Urothelium cell line (cell line): ENCODE data around the gene C4orf36.

Source experiments
- DNase-seq: peaks from one replicate; pipeline ENCODE4 v3.0.0; 2011; ENCODE audit warnings: low spot score, mixed read lengths
- FAIRE-seq: peaks from 2 replicates; lab custom pipeline; 2011; peaks lifted over from hg19 to GRCh38; lab: Jason Lieb, UNC

C4orf36 gene

GRCh38 chr4:86891762-86892635 lies at the start of gene C4orf36:
Gene C4orf36 (minus strand): TSS chr4:86892422. CDS start chr4:86891520, 902 bp downstream.
- FAIRE-seq (no peak), DNase-seq (peak; percentile 77)

DNA sequence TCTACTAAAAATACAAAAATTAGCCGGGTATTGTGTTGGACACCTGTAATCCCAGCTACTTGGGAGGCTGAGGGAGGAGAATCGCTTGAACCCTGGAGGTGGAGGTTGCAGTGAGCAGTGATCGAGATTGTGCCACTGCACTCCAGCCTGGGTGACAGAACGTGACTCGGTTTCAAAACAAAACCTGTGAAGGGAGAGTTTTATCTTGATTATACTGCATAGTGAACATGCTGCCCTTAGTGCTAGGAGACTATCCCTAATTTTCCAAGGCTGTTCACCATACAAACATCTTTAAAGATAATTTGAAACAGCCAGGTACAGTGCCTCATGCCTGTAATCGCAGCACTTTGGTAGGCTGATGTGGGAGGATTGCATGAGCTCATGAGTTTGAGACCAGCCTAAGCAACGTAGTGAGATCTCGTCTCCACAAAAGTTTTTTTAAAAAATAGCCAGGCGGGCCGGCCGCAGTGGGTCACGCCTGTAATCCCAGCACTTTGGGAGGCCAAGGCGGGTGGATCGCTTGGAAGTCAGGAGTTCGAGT lies 48.8 kb upstream of the C4orf36 start:
- no peak for DNase-seq
- FAIRE-seq: no peak

- FAIRE-seq (no peak), DNase-seq (no peak)
These were observed 47.7 kb upstream of the C4orf36 start for GRCh38 chr4:86939729-86940575.

- no peak for DNase-seq
- FAIRE-seq: no peak
These were observed 46.7 kb upstream of the C4orf36 start for GRCh38 chr4:86938771-86939520.

DNA sequence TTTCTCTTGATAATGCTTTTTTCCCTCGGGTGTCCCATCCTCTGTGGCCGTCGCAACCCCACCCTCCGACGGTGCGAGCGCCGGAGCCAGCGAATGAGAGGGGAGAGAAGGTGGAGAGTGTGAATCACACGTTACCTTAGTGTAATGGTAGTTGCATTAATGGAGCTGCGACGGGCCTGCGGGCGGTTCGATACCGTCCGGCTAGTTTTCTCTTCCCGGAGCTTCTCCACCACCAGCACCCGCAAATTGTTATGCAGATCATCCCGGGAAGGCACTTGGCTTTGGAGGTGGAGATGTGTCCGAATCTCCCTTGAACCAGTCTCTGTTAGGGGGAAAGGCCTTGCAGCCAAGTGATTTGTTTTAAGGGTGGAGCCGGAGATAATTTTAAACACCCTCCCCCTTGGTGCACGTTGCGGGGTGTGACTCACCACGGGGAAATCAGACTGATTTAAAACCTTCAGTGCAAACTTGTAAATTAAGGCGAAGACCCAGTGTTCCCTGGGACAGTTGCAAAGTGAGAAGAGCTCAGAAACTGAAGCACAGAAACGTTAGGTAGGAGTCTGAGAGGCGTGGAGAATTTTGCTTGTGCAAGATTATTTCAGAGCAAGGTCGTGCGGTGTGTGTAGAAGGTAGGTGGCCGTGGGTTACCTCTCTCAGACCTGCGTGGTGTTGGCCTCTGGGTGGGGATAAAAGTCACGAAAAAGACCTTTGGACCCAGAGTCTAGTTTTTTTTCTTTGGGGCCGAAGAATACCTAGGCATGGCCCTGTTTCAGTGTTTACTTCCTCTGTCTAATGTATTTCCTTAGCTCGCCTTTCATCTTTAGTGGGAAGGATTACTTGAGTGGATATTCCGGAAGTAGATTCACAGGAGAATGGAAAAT lies 43.9 kb upstream of the C4orf36 start:
- DNase-seq: peak; percentile 71
- FAIRE-seq: peak; percentile 52

DNA sequence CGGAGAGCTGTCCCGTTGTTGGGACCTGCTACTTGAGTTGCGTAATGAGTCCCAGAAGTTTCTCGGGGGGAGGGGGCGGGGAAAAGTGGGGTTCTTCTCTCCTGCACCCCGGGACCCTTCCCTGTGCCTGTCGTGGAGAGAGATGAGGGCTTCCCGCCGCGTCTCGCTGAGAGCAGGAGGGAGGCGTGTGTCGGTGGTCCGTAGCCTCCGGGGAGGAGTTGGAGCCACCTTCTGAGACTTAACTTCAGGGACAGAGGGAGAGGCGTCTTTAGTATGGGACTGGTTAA lies 43.3 kb upstream of the C4orf36 start:
- DNase-seq (no peak), FAIRE-seq (no peak)

- DNase-seq: peak; percentile 96
- peak; percentile 93 for FAIRE-seq
These were observed 42.7 kb upstream of the C4orf36 start, which contains the start of gene AFF1 for GRCh38 chr4:86934771-86935565. Gene AFF1 (plus strand): TSS chr4:86935011. CDS start chr4:86948534, 13,523 bp downstream.

- DNase-seq (no peak), FAIRE-seq (no peak)
These were observed 42.0 kb upstream of the C4orf36 start for GRCh38 chr4:86934147-86934770.

- FAIRE-seq: no peak
- DNase-seq: no peak
These were observed 36.4 kb upstream of the C4orf36 start for GRCh38 chr4:86928400-86929255.

DNA sequence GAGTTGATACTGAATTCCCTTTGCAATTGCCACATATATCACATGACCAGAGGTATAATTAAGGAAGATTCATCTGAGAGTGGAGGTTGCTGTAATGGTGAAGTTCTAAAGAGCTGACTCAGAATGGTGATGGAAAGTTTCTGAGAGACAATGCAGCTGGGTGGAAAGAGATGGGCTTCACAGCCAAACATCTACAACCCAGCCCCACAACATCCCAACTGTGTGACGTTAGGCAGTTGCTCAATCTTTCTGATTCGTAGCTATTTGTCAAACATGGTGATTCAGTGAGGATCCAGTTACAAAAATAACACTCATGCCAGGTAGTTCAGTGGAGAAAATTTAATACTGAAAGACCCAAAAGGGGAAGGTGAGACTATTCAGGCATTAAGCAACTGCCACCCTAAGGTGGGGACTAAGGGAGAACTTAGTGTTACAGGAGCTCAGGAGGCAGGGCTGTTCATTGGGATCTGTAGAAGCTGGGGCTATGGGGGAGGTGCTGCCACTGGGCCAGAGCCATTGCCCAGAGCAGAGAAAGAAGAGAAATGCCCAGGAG lies 35.7 kb upstream of the C4orf36 start:
- peak; percentile 73 for DNase-seq
- no peak for FAIRE-seq

GRCh38 chr4:86926435-86927086 lies 34.3 kb upstream of the C4orf36 start:
- FAIRE-seq (no peak), DNase-seq (peak; percentile 25)

GRCh38 chr4:86924811-86925210 lies 32.6 kb upstream of the C4orf36 start:
- FAIRE-seq: no peak
- DNase-seq: peak; percentile 16

DNA sequence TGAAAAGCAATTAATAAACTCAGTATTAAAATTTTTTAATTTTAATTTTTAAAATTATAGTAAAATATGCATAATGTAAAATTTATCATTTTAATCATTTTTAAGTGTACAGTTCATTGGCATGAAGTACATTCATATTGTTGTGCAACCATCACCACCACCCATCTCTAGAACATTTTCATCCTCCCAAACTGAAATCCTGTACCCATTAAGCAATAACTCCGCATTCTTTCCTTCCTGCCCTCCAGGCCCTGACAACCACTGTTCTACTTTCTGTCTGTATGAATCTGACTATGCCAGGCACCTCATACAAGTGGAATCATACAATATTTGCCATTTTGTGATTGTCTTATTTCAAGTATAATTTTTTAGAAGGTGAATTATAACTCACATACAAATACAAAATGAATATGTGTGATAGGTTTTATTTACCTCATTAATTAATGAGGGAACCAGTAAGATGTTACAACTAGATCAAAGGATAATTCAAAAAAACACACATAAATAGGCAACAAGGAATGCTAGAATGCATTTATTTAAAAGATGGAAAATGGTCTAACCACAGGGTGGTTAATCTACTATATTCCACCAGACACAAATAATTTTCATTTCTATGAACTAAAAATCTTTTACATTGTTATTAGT lies 29.5 kb upstream of the C4orf36 start:
- no peak for FAIRE-seq
- no peak for DNase-seq

- FAIRE-seq (no peak), DNase-seq (no peak)
These were observed 27.5 kb upstream of the C4orf36 start for GRCh38 chr4:86919561-86920223.

DNA sequence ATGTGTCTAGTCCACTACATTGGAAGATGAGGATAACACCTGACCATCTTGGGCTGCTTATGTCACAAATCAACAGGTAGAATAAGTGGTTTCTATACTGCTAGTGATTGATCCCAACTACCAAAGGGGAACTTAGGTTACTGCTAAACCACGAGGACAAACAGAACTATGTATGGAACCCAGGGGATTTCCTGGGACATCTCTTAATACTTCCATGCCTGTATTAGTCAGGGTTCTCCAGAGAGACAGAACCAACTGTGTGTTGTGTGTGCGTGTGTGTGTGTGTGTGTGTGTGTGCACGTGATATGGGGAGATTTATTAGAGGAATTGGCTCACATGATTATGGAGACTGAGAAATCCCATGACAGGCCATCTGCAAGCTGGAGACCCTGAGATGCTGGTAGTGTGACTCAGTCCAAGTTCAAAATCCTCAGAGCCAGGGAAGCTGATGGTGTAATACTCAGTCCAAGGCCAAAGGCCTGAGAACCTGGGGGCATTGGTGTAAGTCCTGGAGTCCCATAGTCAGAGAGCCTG lies 26.4 kb upstream of the C4orf36 start:
- DNase-seq (no peak), FAIRE-seq (no peak)
